Skeletal muscle tissue (tissue), 4 donors: ENCODE data around the gene ABCA6. TPM values are rescaled to one million over a fixed set of nuclear protein-coding genes. Genes with fewer than 3 reads are reported as not detected.

Source experiments
- H3K27ac ChIP-seq: one replicate; pipeline ENCODE4 v1.7.0; 2013; ENCODE audit warnings: mild to moderate bottlenecking, low read depth, low read length, inconsistent platforms
- H3K27me3 ChIP-seq, 3 donors: one replicate each; pipeline ENCODE4 v1.7.0; 2013; ENCODE audit warnings: low read length in 3 of 3; ENCODE audit not compliant: control insufficient read depth in 3 of 3, insufficient read depth in 3 of 3
- H3K36me3 ChIP-seq, 3 donors: one replicate each; pipeline ENCODE4 v1.7.0; 2013; ENCODE audit warnings: low read length in 3 of 3; ENCODE audit not compliant: control insufficient read depth in 3 of 3, insufficient read depth in 3 of 3
- H3K4me1 ChIP-seq, 3 donors: one replicate each; pipeline ENCODE4 v1.7.0; 2013; ENCODE audit warnings: low read length in 3 of 3, mild to moderate bottlenecking in 3 of 3; ENCODE audit not compliant: control insufficient read depth in 3 of 3, insufficient read depth in 3 of 3
- H3K4me3 ChIP-seq, 3 donors: one replicate each; pipeline ENCODE4 v1.7.0; 2013; ENCODE audit warnings: low read length in 3 of 3
- H3K9ac ChIP-seq, 3 donors: one replicate each; pipeline ENCODE4 v1.7.0; 2013; ENCODE audit warnings: low read length in 3 of 3, mild to moderate bottlenecking in 3 of 3, moderate library complexity in 2 of 3, low read depth in 1 of 3
- H3K9me3 ChIP-seq, 3 donors: one replicate each; pipeline ENCODE4 v1.7.0; 2013; ENCODE audit warnings: low read length in 3 of 3; ENCODE audit not compliant: control insufficient read depth in 3 of 3
- total RNA-seq: library from RNA; depleted of rRNA; stranded (reverse); fragments of >200 nt; gene quantifications from one replicate; pipeline ENCODE4 v1.2.3, GENCODE V29; 2014
- donor health status: Osteomylitis.

Gene ABCA6
- total RNA-seq, 1 donor from 2014 or later = 31.8 TPM

GRCh38 chr17:69103557-69104233 lies 38.0 kb downstream of the ABCA6 start:
- H3K27ac ChIP-seq = no peak overlapping the region
- peaks cover 3 to 8% (median 8%) of the 10 kb centered on the region in 3 donors for H3K36me3 ChIP-seq

GRCh38 chr17:69098625-69099024 lies 43.1 kb downstream of the ABCA6 start:
- H3K4me1 ChIP-seq = no peaks in the 10 kb centered on the region
- H3K9ac ChIP-seq = no peak overlapping the region
- H3K36me3 ChIP-seq = peaks cover 8 to 19% (median 11%) of the 10 kb centered on the region in 3 donors
- no peaks in the 10 kb centered on the region for H3K9me3 ChIP-seq
- H3K27ac ChIP-seq = no peak overlapping the region
- no peaks in the 10 kb centered on the region for H3K27me3 ChIP-seq
- H3K4me3 ChIP-seq = no peak overlapping the region

More at GRCh38 chr17:69103557-69104233, 38.0 kb downstream of the ABCA6 start:
- no peaks in the 10 kb centered on the region for H3K9me3 ChIP-seq
- H3K27me3 ChIP-seq = no peaks in the 10 kb centered on the region
- no peak overlapping the region for H3K4me3 ChIP-seq
- H3K4me1 ChIP-seq = peaks cover 0 to 2% (median 0%) of the 10 kb centered on the region in 3 donors
- no peak overlapping the region for H3K9ac ChIP-seq

- Histone ChIP-seq H3K27ac (no peak overlapping the region), H3K4me3 (no peak overlapping the region), H3K4me1 (no peaks in the 10 kb centered on the region), H3K27me3 (no peaks in the 10 kb centered on the region), H3K36me3 (peaks cover 8 to 19% (median 11%) of the 10 kb centered on the region in 3 donors), H3K9ac (no peak overlapping the region), H3K9me3 (no peaks in the 10 kb centered on the region)
These were observed 45.2 kb downstream of the ABCA6 start for GRCh38 chr17:69096541-69096940.

- H3K27me3 ChIP-seq = no peaks in the 10 kb centered on the region
- H3K27ac ChIP-seq = no peak overlapping the region
- peaks cover 5 to 19% (median 6%) of the 10 kb centered on the region in 3 donors for H3K36me3 ChIP-seq
- no peaks in the 10 kb centered on the region for H3K4me1 ChIP-seq
- no peaks in the 10 kb centered on the region for H3K9me3 ChIP-seq
- H3K9ac ChIP-seq = no peak overlapping the region
- H3K4me3 ChIP-seq = no peak overlapping the region
These were observed 47.7 kb downstream of the ABCA6 start for GRCh38 chr17:69093995-69094394.

- Histone ChIP-seq H3K4me1 (no peaks in the 10 kb centered on the region), H3K9ac (no peak overlapping the region), H3K27ac (no peak overlapping the region), H3K9me3 (no peaks in the 10 kb centered on the region), H3K27me3 (no peaks in the 10 kb centered on the region), H3K4me3 (no peak overlapping the region), H3K36me3 (peaks cover 6 to 19% (median 9%) of the 10 kb centered on the region in 3 donors)
These were observed 48.4 kb downstream of the ABCA6 start for GRCh38 chr17:69093279-69093789.

GRCh38 chr17:69090365-69090764 lies 51.3 kb downstream of the ABCA6 start:
- no peak overlapping the region for H3K4me3 ChIP-seq
- no peak overlapping the region for H3K9ac ChIP-seq
- no peak overlapping the region for H3K27ac ChIP-seq
- H3K4me1 ChIP-seq = no peaks in the 10 kb centered on the region
- H3K36me3 ChIP-seq = peaks cover 4 to 23% (median 17%) of the 10 kb centered on the region in 3 donors
- no peaks in the 10 kb centered on the region for H3K27me3 ChIP-seq
- no peaks in the 10 kb centered on the region for H3K9me3 ChIP-seq

- Histone ChIP-seq H3K27me3 (no peaks in the 10 kb centered on the region), H3K9ac (no peak overlapping the region), H3K4me1 (no peaks in the 10 kb centered on the region), H3K36me3 (peaks cover 8 to 27% (median 20%) of the 10 kb centered on the region in 3 donors), H3K27ac (no peak overlapping the region), H3K4me3 (no peak overlapping the region), H3K9me3 (no peaks in the 10 kb centered on the region)
These were observed 53.0 kb downstream of the ABCA6 start for GRCh38 chr17:69088643-69089200.

- Histone ChIP-seq H3K36me3 (peaks cover 16 to 39% (median 39%) of the 10 kb centered on the region in 3 donors), H3K4me1 (no peaks in the 10 kb centered on the region), H3K27me3 (no peaks in the 10 kb centered on the region), H3K9me3 (peaks cover 0 to 5% (median 0%) of the 10 kb centered on the region in 3 donors), H3K4me3 (no peak overlapping the region), H3K9ac (no peak overlapping the region), H3K27ac (no peak overlapping the region)
These were observed 55.1 kb downstream of the ABCA6 start for GRCh38 chr17:69086641-69087040.

GRCh38 chr17:69084911-69085310 lies 56.8 kb downstream of the ABCA6 start:
- Histone ChIP-seq H3K9me3 (peaks cover 0 to 5% (median 0%) of the 10 kb centered on the region in 3 donors), H3K4me3 (no peak overlapping the region), H3K9ac (no peak overlapping the region), H3K4me1 (no peaks in the 10 kb centered on the region), H3K27me3 (no peaks in the 10 kb centered on the region), H3K27ac (no peak overlapping the region), H3K36me3 (peaks cover 22 to 49% (median 46%) of the 10 kb centered on the region in 3 donors)

- no peak overlapping the region for H3K9ac ChIP-seq
- peaks cover 22 to 62% (median 49%) of the 10 kb centered on the region in 3 donors for H3K36me3 ChIP-seq
- H3K4me3 ChIP-seq = no peak overlapping the region
- no peak overlapping the region for H3K27ac ChIP-seq
- H3K27me3 ChIP-seq = no peaks in the 10 kb centered on the region
- no peaks in the 10 kb centered on the region for H3K4me1 ChIP-seq
- H3K9me3 ChIP-seq = peaks cover 0 to 5% (median 0%) of the 10 kb centered on the region in 3 donors
These were observed 59.0 kb downstream of the ABCA6 start for GRCh38 chr17:69082696-69083095.
